DMS 273 (cell line): ENCODE data around the gene FER.
"Not testable (repeated sequence)": the region's sequence is repeated elsewhere in the genome, so short reads cannot be mapped to it uniquely, and the experiment has no call there.

Experiments used
- DNase-seq: peaks from one replicate; lab custom pipeline; 2025; ENCODE audit not compliant: unreplicated experiment; lab: John Stamatoyannopoulos, UW

FER gene

DNA sequence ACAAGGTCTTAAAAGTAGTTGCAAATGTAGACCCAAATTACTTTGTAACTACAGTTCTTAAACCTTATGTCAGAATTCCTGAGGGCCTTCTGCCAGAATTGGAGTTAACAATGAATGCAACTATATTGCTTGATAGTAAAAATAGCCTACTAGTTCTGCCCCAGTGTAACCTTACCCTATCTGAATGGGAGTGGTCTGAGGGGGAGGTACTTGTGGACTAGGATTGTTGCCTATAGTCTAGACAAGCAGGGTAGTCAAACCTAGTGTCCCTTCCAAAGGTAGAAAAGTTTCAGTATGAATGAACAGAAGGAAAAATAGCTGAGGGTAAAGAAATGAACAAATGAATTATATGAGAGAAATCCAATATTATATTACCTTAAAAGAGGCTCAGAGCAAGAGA is 419.9 kb downstream of the FER start:
- no peak for DNase-seq

DNA sequence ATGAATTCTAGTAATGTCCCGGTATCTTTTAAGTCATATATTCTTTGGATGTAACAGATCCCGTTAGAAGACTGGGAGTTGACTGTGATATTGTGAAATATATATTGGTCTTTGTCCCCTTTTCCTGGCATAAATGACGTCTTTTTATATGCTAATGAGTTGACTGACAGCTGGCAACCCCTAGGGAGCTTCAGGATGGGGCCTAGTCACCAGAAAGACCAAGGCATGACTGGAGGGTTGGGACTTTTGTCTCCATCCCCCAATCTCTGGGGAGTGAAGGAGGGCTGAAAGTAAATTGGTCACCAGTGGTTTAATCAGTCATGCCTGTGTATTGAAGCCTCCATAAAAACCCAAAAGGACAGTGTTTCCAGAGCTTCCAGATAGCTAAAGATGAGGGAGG is 420.5 kb downstream of the FER start:
- DNase-seq = no peak

GRCh38 chr5:109170629-109171350 is 423.1 kb downstream of the FER start:
- DNase-seq = no peak

- not testable (repeated sequence) for DNase-seq
Measured at GRCh38 chr5:109171437-109172073, 423.9 kb downstream of the FER start.

GRCh38 chr5:109173036-109173794 is 425.5 kb downstream of the FER start:
- no peak for DNase-seq

GRCh38 chr5:109177227-109177626 is 429.5 kb downstream of the FER start:
- DNase-seq = no peak

GRCh38 chr5:109177782-109178181 is 430.1 kb downstream of the FER start:
- no peak for DNase-seq

DNA sequence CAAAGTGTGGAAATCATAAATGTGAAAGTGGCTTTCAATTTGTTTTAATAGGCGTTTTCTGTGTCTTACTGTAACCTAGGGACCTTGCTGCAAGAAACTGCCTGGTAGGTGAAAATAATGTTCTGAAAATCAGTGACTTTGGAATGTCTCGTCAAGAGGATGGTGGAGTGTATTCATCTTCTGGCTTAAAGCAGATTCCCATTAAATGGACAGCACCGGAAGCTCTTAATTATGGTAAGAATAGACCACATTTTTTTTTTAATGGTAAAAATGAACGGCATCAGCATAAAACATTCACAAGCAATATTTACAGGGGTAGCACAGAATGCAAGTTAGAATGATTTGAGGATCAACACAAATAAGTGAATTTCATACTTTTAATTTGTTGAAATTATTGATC is 433.0 kb downstream of the FER start:
- no peak for DNase-seq

DNA sequence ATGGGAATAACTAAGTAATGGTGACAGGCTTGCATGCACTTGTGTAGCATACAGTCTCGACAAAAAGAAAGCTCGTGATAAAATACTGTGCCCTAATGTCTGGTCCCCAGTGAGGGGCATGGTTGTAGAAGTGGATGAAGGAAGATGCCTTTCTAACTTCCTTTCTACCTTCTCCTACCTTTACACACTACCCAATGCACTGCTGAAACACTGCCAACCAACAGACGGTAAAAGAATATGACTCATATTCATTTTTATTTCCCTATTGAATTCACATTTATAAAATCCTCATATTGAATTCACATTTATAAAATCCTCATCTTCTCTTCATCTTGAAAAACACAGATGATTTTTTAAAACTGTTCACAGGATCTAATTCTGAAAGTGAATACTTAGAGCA is 439.1 kb downstream of the FER start:
- no peak for DNase-seq

DNA sequence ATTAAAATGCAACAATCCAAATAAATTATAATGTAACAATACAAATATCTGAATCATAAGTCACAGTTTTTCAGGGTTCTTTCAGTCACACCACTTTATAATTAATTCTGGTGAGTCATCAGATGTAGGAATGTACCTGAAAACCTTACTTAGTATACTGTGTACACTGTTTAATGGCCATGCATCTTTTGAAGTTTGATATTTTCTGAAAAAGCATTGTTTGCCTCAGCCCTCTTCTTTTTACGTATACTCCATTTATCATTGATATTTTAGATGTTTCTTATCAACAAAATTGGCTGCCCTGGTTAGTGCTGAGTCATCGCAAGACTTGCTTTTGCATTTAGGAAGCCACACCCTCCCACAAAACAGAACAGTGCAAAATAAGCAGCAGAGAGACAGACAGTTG is 443.5 kb downstream of the FER start:
- DNase-seq = peak; percentile 9

- no peak for DNase-seq
Measured at GRCh38 chr5:109192027-109192426, 444.3 kb downstream of the FER start.

- DNase-seq = no peak
Measured at GRCh38 chr5:109192555-109193281, 445.0 kb downstream of the FER start.

DNA sequence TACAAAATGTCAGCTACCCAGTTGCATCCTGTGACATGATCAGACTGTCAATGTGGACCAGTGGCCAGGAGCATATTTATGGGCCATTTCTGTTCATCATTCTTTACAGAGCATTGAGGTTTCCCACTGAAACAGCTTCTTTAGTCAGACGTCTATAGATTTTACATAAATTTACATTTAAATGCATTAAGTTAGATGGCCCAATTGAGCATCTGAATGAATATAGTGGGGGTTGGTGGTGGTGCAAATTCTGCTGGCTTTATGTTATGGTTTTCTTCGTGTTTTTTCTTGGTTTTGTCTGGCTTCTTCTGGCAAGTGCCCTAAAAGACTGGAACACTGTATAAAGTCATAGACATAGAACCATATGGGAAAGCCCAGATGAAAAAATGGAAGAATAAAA is 448.0 kb downstream of the FER start:
- no peak for DNase-seq

- DNase-seq = no peak
Measured at GRCh38 chr5:109196087-109196822, 448.6 kb downstream of the FER start.

DNA sequence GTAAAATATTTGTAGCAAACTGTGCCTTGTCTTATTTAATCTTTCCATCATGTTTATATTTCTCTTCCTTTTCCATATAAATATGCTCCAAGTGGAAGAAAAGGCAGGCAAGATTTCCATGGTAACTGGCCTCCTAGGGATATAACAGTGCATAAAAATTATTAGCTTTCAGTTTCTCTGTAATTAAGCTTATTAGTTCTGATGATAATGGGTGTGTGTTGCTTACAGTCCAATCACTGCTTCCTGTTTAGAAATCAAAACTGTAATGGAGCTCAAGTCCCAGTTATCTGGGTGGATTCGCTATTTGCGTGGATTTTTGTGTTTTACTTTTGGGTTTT is 449.1 kb downstream of the FER start:
- DNase-seq = no peak

GRCh38 chr5:109199289-109199688 is 451.6 kb downstream of the FER start:
- DNase-seq = no peak

DNA sequence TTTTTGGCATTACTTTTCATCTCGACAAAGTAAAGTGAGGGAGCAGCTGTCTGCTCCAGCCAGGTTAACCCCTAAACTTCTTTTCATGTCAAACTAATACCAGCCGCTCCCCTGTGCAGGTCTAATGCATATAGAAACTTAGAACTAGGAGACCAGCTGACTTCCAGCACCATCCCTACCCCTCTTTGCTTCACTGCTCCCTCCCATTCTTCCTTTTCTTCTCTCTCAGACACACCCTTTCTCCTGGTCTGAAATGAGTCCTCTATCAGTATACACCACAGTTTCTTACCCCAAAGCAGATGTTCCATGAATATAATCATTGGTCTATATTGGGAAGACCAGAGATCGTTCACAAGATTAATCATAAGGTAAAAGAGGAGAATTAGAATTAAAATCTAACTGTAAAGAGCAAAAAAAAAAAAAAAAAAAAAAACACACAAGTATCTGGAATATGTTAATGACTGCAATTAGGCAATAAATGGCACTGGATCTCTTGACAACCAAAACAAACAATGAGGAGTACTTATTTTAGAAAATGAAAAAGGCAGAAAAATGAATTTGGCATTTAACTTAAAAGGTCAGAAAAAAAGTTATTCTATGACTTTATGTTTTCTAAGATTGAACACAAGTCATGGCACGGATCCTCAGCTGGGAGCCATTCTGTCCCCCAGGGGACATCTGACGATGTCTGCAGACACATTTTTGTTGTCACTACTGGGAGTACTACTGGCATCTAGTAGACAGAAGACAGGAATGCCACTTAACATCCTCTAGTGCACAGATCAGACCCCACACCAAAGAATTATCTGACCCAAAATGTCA is 452.3 kb downstream of the FER start:
- DNase-seq = no peak

DNA sequence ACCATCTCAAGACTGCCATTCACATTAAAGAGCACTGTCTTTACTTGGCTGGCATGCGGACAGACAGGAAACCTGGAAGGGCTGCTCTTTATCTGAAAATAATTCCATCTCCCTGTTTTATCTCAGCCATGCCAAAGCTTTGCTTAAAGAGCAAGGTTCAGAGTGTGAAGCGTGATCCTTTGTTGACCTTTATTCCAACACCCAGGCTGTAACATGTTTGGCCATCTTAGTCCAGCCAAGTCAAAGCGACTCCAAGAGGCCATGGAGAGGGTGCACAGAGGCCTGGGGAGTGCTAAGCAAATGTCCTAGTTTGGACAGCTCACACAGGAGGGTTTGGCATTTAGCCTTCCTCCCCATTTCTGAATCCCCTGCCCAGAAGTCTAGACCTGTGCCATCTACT is 467.3 kb downstream of the FER start:
- DNase-seq = no peak

GRCh38 chr5:109218818-109219217 is 471.1 kb downstream of the FER start:
- DNase-seq = peak; percentile 4

DNA sequence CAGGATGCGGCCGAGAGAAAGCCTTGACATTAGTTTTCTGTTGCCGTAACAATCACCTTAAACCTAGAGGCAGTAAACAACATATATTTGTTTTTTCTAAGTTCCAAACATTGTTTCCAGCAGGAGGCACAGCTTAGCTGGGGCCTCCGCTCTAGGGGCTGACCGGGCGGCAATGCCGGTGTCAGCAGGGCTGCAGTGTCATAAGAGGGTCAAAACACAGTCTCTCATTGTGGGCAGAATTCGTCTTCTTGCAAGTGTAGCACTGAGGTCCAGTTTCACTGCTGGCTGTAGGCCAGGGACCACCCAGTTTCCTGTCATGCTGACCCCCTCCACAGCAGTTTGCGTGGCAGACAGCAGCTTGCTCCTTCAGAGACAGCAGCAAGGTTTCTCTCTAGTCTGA is 475.8 kb downstream of the FER start:
- DNase-seq = no peak
